NCI-H2196 treated with DMSO at 0.1 percent for 48 hours (cell line): ENCODE measurements around the gene LHX3.
A peak's percentile ranks its signal among the peaks of the same experiment; 100 is the strongest.

Experiments
- DNase-seq: peaks from one replicate; lab custom pipeline; 2025; ENCODE audit not compliant: unreplicated experiment; lab: John Stamatoyannopoulos, UW

LHX3 gene

DNA sequence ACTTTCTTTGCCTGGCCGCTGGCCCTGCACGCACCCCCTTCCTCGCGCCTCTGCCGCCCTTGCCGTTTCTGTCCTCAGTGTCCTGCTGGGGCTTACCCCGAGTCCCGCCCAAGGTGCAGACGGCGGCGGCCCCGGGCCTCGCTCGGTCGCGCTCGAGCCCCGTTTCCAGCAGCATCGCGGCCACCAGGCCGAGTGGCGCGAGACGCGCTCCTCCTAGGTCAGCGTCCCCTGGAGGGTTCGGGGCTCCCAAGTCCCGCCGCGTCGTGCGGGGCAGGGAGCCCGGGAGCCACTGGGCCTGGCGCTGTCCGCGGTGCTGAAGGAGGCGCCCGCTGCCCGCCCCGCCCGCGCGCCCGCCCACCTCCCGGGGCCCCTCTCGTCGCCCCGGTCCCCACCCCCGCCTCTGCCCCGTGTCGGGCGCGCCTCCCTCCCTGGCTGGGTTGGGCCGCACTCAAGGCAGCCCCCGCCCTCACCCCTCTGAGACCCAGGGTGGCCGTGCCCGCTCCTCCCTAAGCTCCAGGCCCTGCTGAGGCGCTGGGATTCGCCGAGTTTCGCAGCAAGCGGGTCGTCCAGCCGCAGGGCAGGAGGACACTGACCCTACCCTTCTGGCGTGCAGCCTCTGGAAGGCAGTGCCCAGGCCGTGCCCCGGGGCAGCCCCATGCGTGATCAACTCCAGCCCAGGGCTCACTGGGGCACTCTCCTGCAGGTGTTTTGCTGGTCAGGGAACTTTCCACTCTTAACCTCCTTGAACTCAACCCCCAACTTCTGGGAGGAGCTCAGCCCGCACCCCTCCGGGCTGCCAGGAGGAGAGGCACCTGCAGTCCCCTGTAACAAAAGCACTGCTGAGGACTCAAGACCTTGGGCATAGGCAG, at the start of gene LHX3:
LHX3 (minus strand) TSS at position 291 of the 869 bp plus-strand sequence; CDS start at position 175, 116 bp downstream.
- no peak for DNase-seq

DNA sequence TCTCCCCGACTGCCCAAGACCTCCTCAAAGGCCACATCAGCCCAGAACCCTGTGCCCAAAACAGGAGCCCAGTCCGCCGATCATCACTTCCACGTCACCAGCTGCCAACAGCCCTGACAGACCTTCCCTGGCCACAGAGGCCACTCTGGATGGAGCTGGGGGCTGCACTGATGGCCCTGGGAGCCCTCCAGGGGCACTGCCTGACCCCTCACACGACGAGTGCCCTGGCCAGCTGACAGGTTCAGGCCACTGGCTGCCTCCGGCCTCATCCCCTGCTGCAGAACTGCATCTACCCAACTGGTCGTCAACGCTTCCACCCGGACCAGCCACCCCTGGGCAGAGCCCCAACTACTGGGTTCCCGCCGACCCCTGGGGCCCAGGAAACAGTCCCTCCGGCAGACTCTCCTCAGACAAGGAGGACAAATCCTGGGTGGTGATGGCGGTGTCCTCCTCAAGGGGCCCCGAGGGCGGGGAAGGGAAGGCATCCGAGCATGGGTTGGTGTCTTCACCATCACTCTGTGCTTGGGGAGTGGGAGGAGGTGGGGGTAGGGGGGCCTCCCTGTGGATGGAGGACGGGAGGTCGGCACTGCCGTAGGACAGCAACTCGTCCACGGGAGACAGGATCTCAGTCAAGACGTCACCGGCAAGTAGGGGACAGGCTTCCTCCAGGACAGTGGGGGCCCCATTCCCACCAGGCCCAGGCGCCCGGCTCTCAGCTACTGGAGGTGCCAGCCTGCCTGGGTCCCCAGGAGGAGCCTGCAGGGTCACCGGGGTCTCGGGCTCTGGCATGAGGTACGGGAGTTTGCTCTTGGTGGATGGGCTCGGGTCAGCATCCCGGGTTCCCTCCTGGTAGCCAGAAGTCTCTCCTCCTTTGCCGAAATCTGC, 48.6 kb upstream of the LHX3 start:
- DNase-seq: no peak

DNA sequence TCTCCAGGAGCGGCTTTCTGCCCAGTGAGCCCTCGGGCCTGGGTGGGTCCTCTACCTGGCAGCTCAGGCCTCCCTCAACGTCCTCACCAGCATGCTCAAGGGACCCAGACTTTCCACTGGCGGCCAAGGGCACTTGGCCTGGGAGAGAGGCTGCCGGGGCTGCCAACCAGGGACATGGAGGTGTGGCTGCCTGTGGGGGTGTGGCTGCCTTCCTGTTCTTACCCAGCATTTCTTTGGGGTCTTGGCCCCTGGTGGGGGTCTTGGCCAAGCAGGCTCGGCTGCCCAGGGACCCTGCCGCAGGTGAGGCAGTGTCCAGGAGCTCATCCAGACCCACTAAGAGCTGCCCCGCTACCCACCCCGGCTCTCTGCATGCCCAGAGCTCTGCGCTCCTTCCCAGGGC, 47.9 kb upstream of the LHX3 start:
- DNase-seq: no peak

DNA sequence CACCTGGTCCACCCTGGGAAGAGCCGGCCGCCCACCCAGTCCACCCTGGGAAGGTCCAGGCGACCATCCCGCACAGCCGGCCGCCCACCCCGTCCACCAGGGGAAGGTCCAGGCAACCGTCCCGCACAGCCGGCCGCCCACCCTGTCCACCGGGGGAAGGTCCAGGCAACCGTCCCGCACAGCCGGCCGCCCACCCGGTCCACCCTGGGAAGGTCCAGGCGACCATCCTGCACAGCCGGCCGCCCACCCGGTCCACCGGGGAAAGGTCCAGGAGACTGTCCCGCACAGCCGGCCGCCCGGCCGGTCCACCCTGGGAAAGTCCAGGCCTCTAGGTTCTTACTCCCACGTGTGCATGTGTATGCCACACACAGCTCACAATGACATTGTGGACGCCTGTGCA, 47.4 kb upstream of the LHX3 start:
- no peak for DNase-seq

DNA sequence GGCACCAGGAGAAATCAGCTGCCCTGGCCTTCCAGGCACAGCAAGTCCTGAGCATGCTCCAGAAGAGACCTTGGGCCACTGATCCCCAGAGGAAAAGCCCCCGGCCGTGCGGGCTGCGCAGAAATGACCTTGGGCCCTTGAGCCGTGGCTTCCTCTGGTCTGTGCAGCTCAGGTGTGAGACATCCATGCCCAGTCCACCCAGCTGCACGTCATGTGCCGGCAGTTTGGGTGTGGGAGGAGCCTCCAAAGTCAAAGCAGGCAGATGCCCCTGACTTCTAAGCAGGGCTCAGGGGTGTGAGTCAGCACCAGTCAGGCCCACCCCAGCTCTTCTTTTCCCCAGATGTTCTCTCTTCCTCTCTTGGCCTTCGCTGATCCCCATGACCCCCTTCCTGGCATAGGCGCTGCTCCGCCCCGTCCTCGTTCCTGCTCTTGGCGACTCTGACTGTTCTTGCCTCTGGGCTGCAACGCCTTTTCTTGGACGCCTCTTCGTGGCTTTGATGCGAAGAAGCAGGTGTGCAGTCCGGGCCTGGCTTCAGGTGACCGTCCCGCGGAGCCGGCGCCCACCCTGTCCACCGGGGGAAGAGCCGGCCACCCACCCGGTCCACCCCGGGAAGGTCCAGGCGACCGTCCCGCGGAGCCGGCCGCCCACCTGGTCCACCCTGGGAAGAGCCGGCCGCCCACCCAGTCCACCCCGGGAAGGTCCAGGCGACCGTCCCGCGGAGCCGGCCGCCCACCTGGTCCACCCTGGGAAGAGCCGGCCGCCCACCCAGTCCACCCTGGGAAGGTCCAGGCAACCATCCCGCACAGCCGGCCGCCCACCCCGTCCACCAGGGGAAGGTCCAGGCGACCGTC, 46.6 kb upstream of the LHX3 start:
- no peak for DNase-seq

DNA sequence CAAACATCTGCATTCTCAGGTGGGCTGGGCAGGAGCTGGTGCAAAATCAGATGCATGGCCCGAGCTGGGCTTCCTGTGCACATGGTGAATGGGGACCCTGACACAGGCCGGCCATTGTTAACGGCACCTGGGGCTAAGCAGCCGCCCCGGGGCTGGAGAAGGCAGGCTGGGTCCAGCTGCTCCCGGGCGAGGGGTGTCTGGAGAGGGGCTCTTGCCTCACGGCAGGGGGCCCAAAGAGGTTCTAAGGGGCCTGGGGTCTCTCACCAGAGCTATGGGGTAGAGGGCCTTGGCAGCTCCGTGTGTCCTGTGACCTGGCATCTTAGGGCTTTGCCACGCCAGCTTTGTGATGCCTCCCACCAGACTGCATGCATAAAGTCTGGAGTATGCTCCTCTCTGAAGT, 45.7 kb upstream of the LHX3 start:
- no peak for DNase-seq

DNA sequence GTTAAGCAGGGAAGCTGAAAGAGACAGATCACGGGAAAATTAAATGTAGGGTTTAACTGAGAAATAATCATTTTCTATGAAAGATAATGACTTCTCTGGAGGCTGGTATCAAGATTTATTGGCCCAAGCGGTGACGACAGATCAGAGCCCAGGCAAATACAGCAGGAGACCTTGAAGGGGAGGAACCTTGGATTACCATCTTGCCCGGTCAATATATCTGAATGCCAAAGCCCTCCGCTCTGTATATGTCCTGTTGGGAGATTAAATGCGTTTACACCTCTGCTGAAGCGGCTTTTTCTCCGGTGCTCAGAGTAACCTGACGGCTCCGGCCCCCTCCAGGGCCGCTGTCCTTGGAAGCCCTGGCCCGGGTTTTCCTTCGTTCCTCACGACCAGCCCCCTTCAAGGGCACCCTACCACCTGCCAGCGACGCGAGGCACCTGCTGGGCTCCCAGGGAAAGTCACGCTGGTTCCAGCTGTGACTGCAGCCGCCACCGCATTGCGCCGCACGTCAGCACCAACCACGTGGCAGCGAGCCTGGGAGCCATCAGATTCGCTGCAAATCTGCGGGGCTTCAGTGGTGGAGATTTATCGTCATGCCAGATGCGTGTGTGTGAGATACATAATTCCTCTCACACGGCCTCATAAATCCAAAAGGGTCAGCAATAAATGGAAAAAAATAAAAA, 45.1 kb upstream of the LHX3 start:
- no peak for DNase-seq

DNA sequence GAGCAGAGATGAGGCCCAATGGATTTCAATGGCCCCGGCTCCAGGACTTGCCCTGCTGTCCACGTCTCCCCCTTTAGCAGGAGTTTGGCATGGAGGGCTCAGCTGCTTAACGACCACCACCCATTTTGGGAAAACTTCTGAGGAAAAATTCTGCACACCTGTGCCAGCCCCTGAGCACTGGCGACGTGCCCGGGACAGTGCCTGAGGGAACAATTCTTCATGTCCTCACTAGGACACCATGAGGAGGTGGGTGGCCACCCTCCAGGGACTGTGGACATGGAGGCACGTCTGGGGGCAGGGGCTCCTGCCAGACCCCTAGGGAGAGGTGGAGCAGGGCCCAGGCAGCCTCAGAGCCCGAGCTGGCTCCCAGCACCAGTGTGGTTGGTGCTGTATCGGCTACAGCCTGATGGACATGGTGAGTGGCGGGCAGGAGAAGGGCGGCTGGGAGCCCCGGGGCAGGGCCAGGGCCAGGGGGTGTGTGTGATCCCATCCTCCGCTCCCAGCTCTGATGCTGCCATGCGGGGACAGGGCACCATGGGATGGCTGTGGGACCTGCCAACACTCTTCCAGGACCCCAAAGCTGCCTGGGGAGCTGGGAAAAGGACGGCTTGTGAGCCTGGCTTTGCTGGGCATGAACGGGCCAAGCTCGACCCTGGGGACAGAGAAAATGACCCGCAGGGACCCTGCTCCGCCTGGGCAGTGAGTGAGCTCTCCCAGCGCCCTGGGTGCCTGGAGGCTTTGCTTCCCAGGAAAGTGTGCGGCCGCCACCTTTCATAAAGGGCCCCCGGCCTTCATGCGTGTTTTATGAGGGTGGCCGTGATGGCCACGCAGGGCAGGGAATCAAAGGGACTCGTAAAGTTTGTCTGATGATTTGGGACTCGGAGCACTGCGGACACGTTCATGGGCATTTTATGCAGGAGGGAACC, 44.3 kb upstream of the LHX3 start:
- DNase-seq: no peak

DNA sequence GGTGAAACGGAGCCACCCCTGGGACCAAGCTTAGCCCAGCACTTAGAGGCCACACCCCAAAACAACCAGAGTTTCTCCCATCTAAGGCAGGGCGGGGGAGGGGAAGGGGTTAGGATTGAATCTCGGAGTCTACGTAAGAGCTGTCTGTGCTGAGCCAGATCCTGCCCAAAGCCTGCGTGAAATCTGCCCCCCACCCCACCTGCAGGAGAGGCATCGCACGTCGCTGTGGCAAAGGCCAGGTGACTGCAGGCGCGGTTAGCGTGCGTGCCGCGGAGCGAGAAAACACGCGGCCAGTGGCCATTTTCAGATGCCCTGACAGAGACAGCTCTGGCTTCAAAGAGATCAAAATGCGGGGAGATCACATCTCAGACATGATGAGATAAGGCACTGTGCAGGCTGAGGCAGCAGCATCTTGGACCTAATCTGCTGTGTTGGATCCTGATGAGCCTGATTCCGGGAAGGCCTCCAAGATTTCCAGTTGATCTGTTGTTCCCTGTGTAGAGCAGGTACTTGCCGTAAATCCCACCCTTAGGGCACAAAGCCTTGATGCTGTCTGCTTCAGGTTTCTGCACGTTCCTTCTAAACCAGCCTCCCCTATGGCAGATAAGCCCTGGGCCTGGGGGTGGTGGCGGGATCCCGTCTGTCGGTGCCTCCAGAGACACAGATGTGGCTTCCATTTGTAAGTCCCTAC, 43.2 kb upstream of the LHX3 start:
- no peak for DNase-seq

DNA sequence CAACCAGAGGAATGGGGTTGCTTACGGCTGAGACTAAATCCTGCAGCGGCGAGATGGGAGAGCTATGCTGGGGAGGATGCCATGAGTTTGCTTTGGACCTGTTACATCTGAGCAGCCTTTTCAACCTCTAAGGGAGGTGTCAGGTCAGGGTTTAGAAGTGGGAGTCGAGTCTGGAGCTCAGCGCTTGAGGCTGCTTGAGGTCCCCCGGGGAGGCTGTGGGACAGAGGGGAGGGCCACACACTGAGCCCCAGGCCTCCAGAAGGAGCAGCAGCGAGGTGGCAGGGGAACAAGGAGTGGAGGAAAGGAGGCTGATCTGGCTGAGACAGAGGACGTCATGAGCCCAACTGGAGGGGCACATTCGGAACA, 42.6 kb upstream of the LHX3 start:
- DNase-seq: no peak

DNA sequence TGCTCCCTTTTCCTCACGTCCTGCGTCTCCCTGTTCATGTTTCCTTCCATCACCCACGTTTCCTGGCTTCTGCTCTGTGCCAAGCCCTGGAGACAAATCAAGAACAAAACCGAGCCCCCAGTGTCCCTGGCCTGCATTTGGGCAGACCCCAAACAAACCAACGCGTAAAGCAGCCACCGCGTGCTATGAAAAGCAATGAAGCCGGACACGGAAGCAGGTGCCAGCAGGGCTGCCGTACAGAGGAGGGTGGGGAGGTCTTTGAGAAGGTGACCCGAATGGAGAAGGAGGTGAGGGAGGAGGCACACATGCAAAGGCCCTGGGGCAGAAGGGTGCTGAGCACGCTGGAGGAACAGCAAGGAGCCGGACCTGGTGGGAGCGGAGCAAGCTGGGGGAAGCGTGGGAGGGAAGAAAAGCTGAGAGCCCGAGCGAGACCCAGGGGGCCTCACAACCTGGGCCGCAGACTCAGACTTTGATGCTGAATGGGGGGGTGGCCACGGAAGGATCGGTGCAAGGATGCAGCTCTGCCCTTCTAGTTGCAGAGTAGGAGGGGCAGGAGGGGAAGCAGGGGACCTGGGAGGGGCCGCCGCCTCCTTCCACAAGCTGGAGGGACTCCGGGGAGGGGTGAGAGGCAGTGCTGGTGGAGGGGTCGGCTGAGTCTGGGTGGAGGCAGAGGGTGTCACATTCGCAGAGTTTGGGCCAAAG, 42.1 kb upstream of the LHX3 start:
- no peak for DNase-seq

DNA sequence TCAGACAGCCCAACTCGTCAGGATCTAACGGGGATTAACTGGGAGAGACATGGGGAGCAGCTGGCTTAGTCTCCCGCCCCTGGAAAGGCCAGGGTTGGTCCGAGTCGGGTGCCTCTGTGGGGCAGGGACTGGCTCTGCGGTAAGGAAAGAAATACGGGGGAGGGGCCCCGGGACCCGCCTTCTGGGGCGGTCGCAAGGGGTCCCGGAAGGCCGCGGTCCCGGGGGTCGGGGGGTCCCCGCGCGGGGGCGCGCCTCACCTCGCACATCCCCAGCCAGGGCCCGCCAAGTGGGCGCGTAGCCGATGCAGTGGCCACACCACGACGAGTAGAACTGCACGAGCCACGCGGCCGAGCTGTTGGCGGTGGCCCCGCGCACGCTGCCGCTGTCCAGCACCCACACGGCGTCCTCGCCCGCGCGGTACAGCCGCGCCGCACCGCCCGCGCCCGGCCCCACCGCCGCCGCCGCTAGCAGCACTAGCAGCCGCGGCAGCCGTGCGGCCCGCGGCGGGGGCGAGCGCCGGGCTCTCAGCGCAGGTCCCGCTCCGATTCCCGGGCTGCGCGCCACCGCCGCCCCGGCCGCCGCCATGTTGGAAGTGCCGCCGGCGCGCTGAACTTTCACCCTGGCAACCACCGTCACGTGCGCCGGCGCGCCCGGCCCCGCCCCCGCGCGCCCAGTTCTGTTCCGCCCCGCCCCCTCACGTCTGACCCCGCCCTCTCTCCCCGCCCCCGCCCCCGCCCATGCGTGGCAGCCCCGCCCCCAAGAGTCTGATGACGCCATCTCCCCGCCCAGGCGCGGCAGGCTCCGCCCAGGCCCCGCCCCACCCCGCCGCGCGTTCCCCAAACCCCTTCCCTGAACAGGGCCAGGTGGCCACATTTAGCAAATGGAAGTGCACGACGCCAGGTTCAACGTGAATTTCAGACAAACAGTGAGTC, 40.6 kb upstream of the LHX3 start, which contains the start of gene QSOX2:
QSOX2 (minus strand) TSS at position 594 of the 932 bp plus-strand sequence; CDS start at position 585, 9 bp downstream.
- peak; percentile 65 for DNase-seq

DNA sequence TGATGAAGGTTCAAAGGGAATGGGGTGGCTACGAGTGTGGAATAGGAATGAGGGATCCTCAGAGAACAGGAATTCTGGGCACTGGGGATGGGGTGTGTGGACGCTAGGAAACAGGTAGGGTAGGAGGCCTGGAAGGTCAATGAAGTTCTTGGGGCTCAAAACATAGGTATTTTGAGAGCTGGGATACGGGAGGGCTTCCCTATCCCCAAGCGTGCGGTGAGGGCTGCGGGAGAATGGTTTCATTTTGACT, 40.0 kb upstream of the LHX3 start:
- no peak for DNase-seq

DNA sequence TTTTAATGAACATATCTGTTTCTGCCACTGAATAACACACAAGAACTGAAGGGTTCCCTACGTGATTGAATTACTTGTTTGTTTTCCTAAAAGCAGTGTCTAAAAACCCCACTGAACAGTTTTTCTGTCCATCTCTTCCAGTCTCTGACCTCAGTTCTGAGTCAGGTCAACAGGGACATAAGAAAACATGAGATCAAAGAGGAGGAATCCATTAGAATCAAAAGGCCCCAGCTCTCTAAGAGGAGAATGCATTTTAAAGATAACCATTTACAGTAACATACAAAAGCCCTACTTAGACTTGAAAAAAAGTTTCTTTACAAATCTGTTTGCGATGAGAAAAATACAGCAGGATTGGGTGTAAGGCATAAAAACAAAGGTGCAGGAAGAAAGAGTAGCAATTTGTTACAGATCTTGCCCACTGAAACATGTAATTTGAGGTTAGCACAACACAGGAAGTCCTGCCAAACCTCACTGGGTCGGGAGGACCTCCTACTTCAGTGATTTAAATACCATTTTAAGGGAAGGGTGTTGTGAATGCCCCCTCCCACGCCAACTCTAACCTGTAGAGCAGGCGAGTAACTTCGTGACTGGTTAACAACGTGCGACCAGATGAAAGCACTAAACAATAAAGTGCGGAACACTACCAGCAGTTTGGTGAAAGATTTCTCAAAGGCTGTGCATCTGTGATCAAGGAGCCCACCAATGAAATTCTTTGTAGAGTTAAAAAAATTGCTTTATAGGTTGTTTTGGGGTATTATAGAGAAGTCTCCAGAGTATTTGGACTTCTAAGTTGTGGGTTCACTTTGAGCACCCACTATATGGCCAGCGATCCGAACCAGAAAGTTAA, 39.4 kb upstream of the LHX3 start:
- DNase-seq: no peak

DNA sequence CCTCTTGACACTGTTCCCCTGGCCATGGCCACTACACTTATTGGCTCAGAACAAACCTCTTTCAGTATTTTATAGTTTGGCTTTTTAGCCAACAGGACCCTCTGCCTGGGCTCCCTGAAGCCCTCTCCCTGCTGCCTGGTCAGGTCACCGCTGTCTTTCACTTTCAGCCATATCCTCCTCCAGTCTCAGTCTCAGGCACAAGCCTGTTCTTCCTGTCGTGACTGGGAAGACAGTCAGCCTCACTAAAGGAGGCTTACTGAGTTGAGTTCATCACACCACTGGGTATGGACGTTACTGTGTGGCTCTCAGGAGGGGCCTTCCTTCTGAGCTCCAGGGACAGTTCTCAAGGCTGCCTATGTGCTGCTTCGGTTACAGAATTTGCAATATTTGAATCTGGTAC, 38.7 kb upstream of the LHX3 start:
- no peak for DNase-seq

DNA sequence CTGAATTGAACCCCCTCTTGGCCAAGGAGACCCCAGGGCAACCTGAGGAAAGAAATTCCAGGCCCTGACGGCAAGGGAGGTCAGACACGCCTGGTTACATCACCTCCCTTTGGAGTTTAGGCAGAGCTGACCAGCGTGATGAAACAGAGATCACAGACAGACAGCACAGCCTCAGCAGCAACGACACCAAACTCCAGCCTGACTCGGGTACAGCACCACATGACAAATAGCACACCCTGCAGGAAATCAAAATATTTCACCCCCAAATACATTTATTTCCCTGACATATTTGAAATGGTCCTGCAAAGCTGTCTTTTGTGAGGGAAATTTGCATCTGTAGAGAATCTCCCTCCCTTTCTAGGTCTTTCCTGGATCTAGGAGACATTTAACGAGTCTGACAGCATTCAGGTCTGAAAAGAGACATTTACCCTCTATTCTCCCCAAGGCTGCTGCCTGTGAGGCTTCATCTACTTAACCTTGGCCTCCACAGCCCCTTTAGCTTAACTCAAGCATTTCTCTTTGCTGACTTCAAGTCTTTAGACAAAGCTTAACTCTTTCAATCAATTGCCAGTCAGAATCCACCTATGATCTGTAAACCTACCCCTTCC, 38.1 kb upstream of the LHX3 start:
- no peak for DNase-seq
